DND-41 (cell line): ENCODE results near the gene LRP8.

Experiments used
- CTCF ChIP-seq: IDR thresholded peaks from 2 replicates; pipeline ENCODE4 v1.5.1; 2012; ENCODE audit warnings: borderline replicate concordance, low read length, moderate library complexity, mild to moderate bottlenecking; ENCODE audit not compliant: poor library complexity, severe bottlenecking; ENCODE audit errors: extremely low read depth
- EZH2 ChIP-seq: IDR thresholded peaks from 3 replicates; pipeline ENCODE4 v1.6.1; 2012; ENCODE audit warnings: borderline replicate concordance, low read depth, mild to moderate bottlenecking, moderate library complexity, low read length, inconsistent platforms; ENCODE audit not compliant: severe bottlenecking

DNA sequence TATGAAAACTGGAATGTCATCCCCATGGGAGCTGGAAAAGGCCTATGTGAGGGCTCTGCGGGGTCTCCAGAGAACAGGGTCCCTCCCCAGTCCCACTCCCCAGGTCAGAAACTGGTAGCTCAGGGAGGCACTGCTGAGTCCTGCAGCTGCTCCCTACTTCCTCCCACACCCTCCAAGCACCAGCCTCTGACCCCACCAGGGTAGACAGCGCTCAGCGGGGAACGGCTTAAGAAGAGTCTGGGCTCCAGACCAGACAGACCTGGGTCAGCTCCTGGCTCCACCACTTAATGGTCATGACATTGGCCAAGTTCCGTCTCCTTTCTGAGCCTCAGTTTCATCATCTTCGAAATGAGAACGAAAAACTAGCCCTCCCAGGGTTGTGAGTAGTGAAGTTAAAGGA, 7.2 kb downstream of the LRP8 start:
- TF ChIP-seq CTCF (no peak), EZH2 (no peak)
